HEK293 (cell line): ENCODE data around the gene TSHZ2.

ENCODE experiments used
- CTCF ChIA-PET: fragments of 350-600 bp; formaldehyde crosslinking; extraction: SDS; loops from one replicate; lab custom pipeline; 2021; ENCODE audit warnings: antibody characterized with exemption; lab: Yijun Ruan, JAX
- POLR2A ChIA-PET: fragments of 300-600 bp; formaldehyde crosslinking; extraction: SDS; loops from one replicate; lab custom pipeline; 2020; ENCODE audit warnings: antibody characterized with exemption, inconsistent platforms; lab: Yijun Ruan, JAX
- H3K27ac ChIP-seq: fragments of 200-500 bp; sonication (Bioruptor generic); 2 replicates; pipeline ENCODE4 v1.5.1; 2014; ENCODE audit warnings: low read depth, low read length, control low read depth, inconsistent platforms; ENCODE audit errors: extremely low read depth
- H3K36me3 ChIP-seq, 2 experiments: fragments of 200-500 bp in 1 of 2; sonication (Bioruptor generic) in 1 of 2; 1 replicate in 1 of 2; 2 replicates in 1 of 2; pipeline ENCODE4 v1.5.1; 2014 to 2017; ENCODE audit warnings: inconsistent platforms in 2 of 2, low read length in 2 of 2; ENCODE audit not compliant: control insufficient read depth in 2 of 2, insufficient read depth in 1 of 2
- H3K4me1 ChIP-seq: fragments of 200-500 bp; sonication (Bioruptor generic); 2 replicates; pipeline ENCODE4 v1.5.1; 2014; ENCODE audit warnings: mild to moderate bottlenecking, low read length, inconsistent platforms; ENCODE audit not compliant: control insufficient read depth, insufficient read depth
- H3K4me3 ChIP-seq: 2 replicates; pipeline ENCODE4 v1.5.1; 2011; ENCODE audit warnings: low read depth, mild to moderate bottlenecking, control low read depth, low read length, moderate library complexity
- H3K9me3 ChIP-seq: fragments of 200-500 bp; sonication (Bioruptor generic); 2 replicates; pipeline ENCODE4 v1.5.1; 2014; ENCODE audit warnings: low read depth, low read length, inconsistent platforms; ENCODE audit not compliant: control insufficient read depth, insufficient read depth
- KLF8 ChIP-seq: fragments of 450-650 bp; formaldehyde crosslinking; IDR thresholded peaks from 2 replicates; pipeline ENCODE4 v1.5.1; 2016; ENCODE audit warnings: missing biosample characterization, missing genetic modification characterization
- PRDM4 ChIP-seq: fragments of 450-650 bp; formaldehyde crosslinking; IDR thresholded peaks from 2 replicates; pipeline ENCODE4 v1.5.1; 2017; ENCODE audit warnings: missing biosample characterization, missing genetic modification characterization
- SCRT2 ChIP-seq: fragments of 450-650 bp; formaldehyde crosslinking; IDR thresholded peaks from 2 replicates; pipeline ENCODE4 v1.5.1; 2016; ENCODE audit warnings: missing biosample characterization, missing genetic modification characterization
- SP7 ChIP-seq: fragments of 450-650 bp; formaldehyde crosslinking; IDR thresholded peaks from 2 replicates; pipeline ENCODE4 v1.5.1; 2016; ENCODE audit warnings: missing biosample characterization, missing genetic modification characterization
- TRIM28 ChIP-seq: IDR thresholded peaks from 2 replicates; pipeline ENCODE4 v1.6.1; 2011; ENCODE audit warnings: low read length, control low read depth, borderline replicate concordance
- ZBTB10 ChIP-seq: fragments of 450-650 bp; formaldehyde crosslinking; IDR thresholded peaks from 2 replicates; pipeline ENCODE4 v1.5.1; 2016; ENCODE audit warnings: missing biosample characterization, missing genetic modification characterization
- ZBTB17 ChIP-seq: fragments of 450-650 bp; formaldehyde crosslinking; IDR thresholded peaks from 2 replicates; pipeline ENCODE4 v1.5.1; 2016; ENCODE audit warnings: missing biosample characterization, missing genetic modification characterization
- ZBTB20 ChIP-seq: fragments of 450-650 bp; formaldehyde crosslinking; IDR thresholded peaks from 2 replicates; pipeline ENCODE4 v1.5.1; 2016; ENCODE audit warnings: missing biosample characterization, missing genetic modification characterization
- ZFP3 ChIP-seq: fragments of 450-650 bp; formaldehyde crosslinking; IDR thresholded peaks from 2 replicates; pipeline ENCODE4 v1.5.1; 2016; ENCODE audit warnings: low read depth, missing biosample characterization, missing genetic modification characterization
- ZNF138 ChIP-seq: fragments of 450-650 bp; formaldehyde crosslinking; IDR thresholded peaks from 2 replicates; pipeline ENCODE4 v1.5.1; 2016; ENCODE audit warnings: missing biosample characterization, missing genetic modification characterization, borderline replicate concordance
- ZNF16 ChIP-seq: fragments of 450-650 bp; formaldehyde crosslinking; IDR thresholded peaks from 2 replicates; pipeline ENCODE4 v1.5.1; 2016; ENCODE audit warnings: low read depth, missing biosample characterization, missing genetic modification characterization
- ZNF214 ChIP-seq: fragments of 450-650 bp; formaldehyde crosslinking; IDR thresholded peaks from 2 replicates; pipeline ENCODE4 v1.5.1; 2017; ENCODE audit warnings: missing biosample characterization, mild to moderate bottlenecking, missing genetic modification characterization, borderline replicate concordance
- ZNF341 ChIP-seq: fragments of 450-650 bp; formaldehyde crosslinking; IDR thresholded peaks from 2 replicates; pipeline ENCODE4; 2016; ENCODE audit warnings: low read depth, missing biosample characterization, missing genetic modification characterization
- ZNF37A ChIP-seq: fragments of 450-650 bp; IDR thresholded peaks from 2 replicates; pipeline ENCODE4 v1.5.1; 2018; ENCODE audit warnings: missing biosample characterization, missing genetic modification characterization
- ZNF394 ChIP-seq: fragments of 450-650 bp; formaldehyde crosslinking; IDR thresholded peaks from 2 replicates; pipeline ENCODE4 v1.5.1; 2016; ENCODE audit warnings: missing biosample characterization, missing genetic modification characterization, mild to moderate bottlenecking, moderate library complexity, borderline replicate concordance
- ZNF548 ChIP-seq: fragments of 450-650 bp; formaldehyde crosslinking; IDR thresholded peaks from 2 replicates; pipeline ENCODE4 v1.5.1; 2016; ENCODE audit warnings: missing biosample characterization, missing genetic modification characterization
- ZNF558 ChIP-seq: fragments of 450-650 bp; formaldehyde crosslinking; IDR thresholded peaks from 2 replicates; pipeline ENCODE4 v1.5.1; 2016; ENCODE audit warnings: missing biosample characterization, missing genetic modification characterization
- ZNF596 ChIP-seq: fragments of 450-650 bp; IDR thresholded peaks from 2 replicates; pipeline ENCODE4 v1.5.0; 2018; ENCODE audit warnings: missing biosample characterization, mild to moderate bottlenecking, missing genetic modification characterization, moderate library complexity
- ZNF639 ChIP-seq: fragments of 450-650 bp; formaldehyde crosslinking; IDR thresholded peaks from 2 replicates; pipeline ENCODE4 v1.5.1; 2016; ENCODE audit warnings: missing biosample characterization, missing genetic modification characterization
- ZNF658 ChIP-seq: fragments of 450-650 bp; formaldehyde crosslinking; IDR thresholded peaks from 2 replicates; pipeline ENCODE4; 2016; ENCODE audit warnings: missing biosample characterization, missing genetic modification characterization
- ZNF677 ChIP-seq: fragments of 450-650 bp; IDR thresholded peaks from 2 replicates; pipeline ENCODE4 v1.5.0; 2018; ENCODE audit warnings: missing biosample characterization, mild to moderate bottlenecking, missing genetic modification characterization, moderate library complexity
- ZNF76 ChIP-seq: fragments of 450-650 bp; formaldehyde crosslinking; IDR thresholded peaks from 2 replicates; pipeline ENCODE4; 2016; ENCODE audit warnings: low read depth, missing biosample characterization, missing genetic modification characterization, borderline replicate concordance
- ZNF776 ChIP-seq: fragments of 450-650 bp; formaldehyde crosslinking; IDR thresholded peaks from 2 replicates; pipeline ENCODE4 v1.5.0; 2017; ENCODE audit warnings: missing biosample characterization, missing genetic modification characterization, borderline replicate concordance
- ZNF777 ChIP-seq: fragments of 450-650 bp; formaldehyde crosslinking; IDR thresholded peaks from 2 replicates; pipeline ENCODE4 v1.5.1; 2017; ENCODE audit warnings: missing biosample characterization, missing genetic modification characterization, borderline replicate concordance
- ZNF791 ChIP-seq: fragments of 450-650 bp; formaldehyde crosslinking; IDR thresholded peaks from 2 replicates; pipeline ENCODE4 v1.5.1; 2016; ENCODE audit warnings: missing biosample characterization, missing genetic modification characterization
- ZNF792 ChIP-seq: fragments of 450-650 bp; formaldehyde crosslinking; IDR thresholded peaks from 2 replicates; pipeline ENCODE4 v1.5.1; 2016; ENCODE audit warnings: missing biosample characterization, missing genetic modification characterization
- ZNF837 ChIP-seq: fragments of 450-650 bp; formaldehyde crosslinking; IDR thresholded peaks from 2 replicates; pipeline ENCODE4 v1.5.1; 2016; ENCODE audit warnings: missing biosample characterization, missing genetic modification characterization
- ZSCAN16 ChIP-seq: fragments of 450-650 bp; formaldehyde crosslinking; IDR thresholded peaks from 2 replicates; pipeline ENCODE4 v1.5.1; 2016; ENCODE audit warnings: missing biosample characterization, missing genetic modification characterization

Gene TSHZ2

GRCh38 chr20:53034899-53035298 lies 62.7 kb downstream of the TSHZ2 start (continued):
- no peak for TF ChIP-seq PRDM4 (tag by site-specific recombination)
- no peak for TF ChIP-seq ZBTB10 (tag by site-specific recombination)

- H3K27ac ChIP-seq, result no peak overlapping the region
- ChIA-PET CTCF (no interaction called here), POLR2A (no interaction called here)
- TF ChIP-seq ZNF394 (no peak), ZNF791 (tag by site-specific recombination) (no peak), ZNF837 (no peak), ZNF639 (tag by site-specific recombination) (no peak), KLF8 (tag by site-specific recombination) (no peak), ZNF548 (tag by site-specific recombination) (no peak), SP7 (tag by site-specific recombination) (no peak), ZBTB17 (tag by site-specific recombination) (no peak), ZFP3 (tag by site-specific recombination) (no peak), ZNF214 (tag by site-specific recombination) (no peak), ZNF76 (no peak), ZNF658 (tag by site-specific recombination) (no peak), ZNF596 (no peak), ZNF677 (no peak), ZNF792 (tag by site-specific recombination) (no peak), ZBTB20 (tag by site-specific recombination) (no peak)
- no peaks in the 10 kb centered on the region for H3K36me3 ChIP-seq
- H3K4me1 ChIP-seq, result no peaks in the 10 kb centered on the region
- H3K9me3 ChIP-seq, result no peaks in the 10 kb centered on the region
- H3K4me3 ChIP-seq, result no peak overlapping the region
Measured at GRCh38 chr20:53036992-53037391, 64.8 kb downstream of the TSHZ2 start.

- Histone ChIP-seq H3K4me1 (no peaks in the 10 kb centered on the region), H3K27ac (no peak overlapping the region), H3K9me3 (no peaks in the 10 kb centered on the region), H3K36me3 (no peaks in the 10 kb centered on the region), H3K4me3 (no peak overlapping the region)
- POLR2A ChIA-PET, result no interaction called here
- CTCF ChIA-PET, result no interaction called here
- TF ChIP-seq ZNF677 (no peak), PRDM4 (tag by site-specific recombination) (no peak), TRIM28 (no peak), ZNF558 (no peak), ZNF776 (no peak), ZNF16 (no peak), ZNF37A (no peak), ZNF138 (no peak), ZBTB20 (tag by site-specific recombination) (no peak), ZNF777 (tag by site-specific recombination) (no peak), ZSCAN16 (no peak), ZNF341 (no peak), SCRT2 (tag by site-specific recombination) (no peak), ZNF837 (no peak)
Measured at GRCh38 chr20:53037621-53038020, 65.5 kb downstream of the TSHZ2 start.
